H9 (cell line): ENCODE data around the gene TRIL. TPM values are rescaled to one million over a fixed set of nuclear protein-coding genes. Genes with fewer than 3 reads are reported as not detected.

ENCODE experiments used
- DNase-seq: peaks from one replicate; pipeline ENCODE4 v3.0.0-alpha.2; 2017
- H2AFZ ChIP-seq: one replicate; pipeline ENCODE4 v1.6.1; 2013; ENCODE audit warnings: mild to moderate bottlenecking, low read length, control low read depth, moderate library complexity
- H2AK5ac ChIP-seq: 2 replicates; pipeline ENCODE4 v1.6.1; 2013; ENCODE audit warnings: low read length, control low read depth, mixed read lengths; ENCODE audit not compliant: insufficient read length
- H2BK120ac ChIP-seq: one replicate; pipeline ENCODE4 v1.6.1; 2013; ENCODE audit warnings: low read depth, mild to moderate bottlenecking, low read length, control low read depth, inconsistent platforms; ENCODE audit not compliant: poor library complexity, severe bottlenecking
- H2BK12ac ChIP-seq: 2 replicates; pipeline ENCODE4 v1.6.1; 2013; ENCODE audit warnings: low read length, control low read depth, mixed read lengths, low read depth; ENCODE audit not compliant: insufficient read length
- H2BK15ac ChIP-seq: 2 replicates; pipeline ENCODE4 v1.6.1; 2013; ENCODE audit warnings: low read depth, low read length, control low read depth
- H2BK20ac ChIP-seq: one replicate; pipeline ENCODE4 v1.6.1; 2013; ENCODE audit warnings: low read depth, mild to moderate bottlenecking, low read length, control low read depth, inconsistent platforms; ENCODE audit not compliant: poor library complexity, severe bottlenecking
- H2BK5ac ChIP-seq: 2 replicates; pipeline ENCODE4 v1.6.1; 2013; ENCODE audit warnings: low read length, control low read depth, mixed read lengths; ENCODE audit not compliant: insufficient read length
- H3K14ac ChIP-seq: 2 replicates; pipeline ENCODE4 v1.6.1; 2013; ENCODE audit warnings: low read length, control low read depth; ENCODE audit not compliant: insufficient read depth
- H3K18ac ChIP-seq: 2 replicates; pipeline ENCODE4 v1.6.1; 2013; ENCODE audit warnings: low read depth, mild to moderate bottlenecking, mixed read lengths, low read length, control low read depth; ENCODE audit not compliant: insufficient read length
- H3K23ac ChIP-seq: 2 replicates; pipeline ENCODE4 v1.6.1; 2013; ENCODE audit warnings: low read length, control low read depth, mixed read lengths, low read depth; ENCODE audit not compliant: insufficient read length
- H3K23me2 ChIP-seq: 2 replicates; pipeline ENCODE4 v1.6.1; 2013; ENCODE audit warnings: low read depth, mild to moderate bottlenecking, mixed read lengths, low read length, control low read depth; ENCODE audit not compliant: insufficient read length, poor library complexity, severe bottlenecking
- H3K27ac ChIP-seq: 2 replicates; pipeline ENCODE4 v1.5.1; 2013; ENCODE audit warnings: low read length, control low read depth, mixed read lengths, low read depth; ENCODE audit not compliant: insufficient read length
- H3K27me3 ChIP-seq: 2 replicates; pipeline ENCODE4 v1.6.1; 2013; ENCODE audit warnings: low read length, control low read depth, inconsistent platforms; ENCODE audit not compliant: insufficient read depth
- H3K4ac ChIP-seq: 2 replicates; pipeline ENCODE4 v1.6.1; 2013; ENCODE audit warnings: low read depth, mild to moderate bottlenecking, control low read depth, inconsistent platforms, low read length, moderate library complexity
- H3K4me1 ChIP-seq: 2 replicates; pipeline ENCODE4 v1.6.1; 2013; ENCODE audit warnings: low read length, control low read depth, inconsistent platforms; ENCODE audit not compliant: insufficient read depth
- H3K4me2 ChIP-seq: 2 replicates; pipeline ENCODE4 v1.6.1; 2013; ENCODE audit warnings: low read length, control low read depth, mixed read lengths; ENCODE audit not compliant: insufficient read length, insufficient read depth
- H3K56ac ChIP-seq: 2 replicates; pipeline ENCODE4 v1.6.1; 2013; ENCODE audit warnings: low read depth, mild to moderate bottlenecking, mixed read lengths, low read length, control low read depth; ENCODE audit not compliant: insufficient read length
- H3K79me1 ChIP-seq: 2 replicates; pipeline ENCODE4 v1.6.1; 2013; ENCODE audit warnings: low read depth, mild to moderate bottlenecking, moderate library complexity, low read length, control low read depth, inconsistent platforms; ENCODE audit not compliant: insufficient read depth, poor library complexity, severe bottlenecking
- H3K79me2 ChIP-seq: 2 replicates; pipeline ENCODE4 v1.6.1; 2013; ENCODE audit warnings: low read length, control low read depth, inconsistent platforms; ENCODE audit not compliant: insufficient read depth
- H3K9ac ChIP-seq: 2 replicates; pipeline ENCODE4 v1.6.1; 2013; ENCODE audit warnings: low read length, control low read depth, mixed read lengths; ENCODE audit not compliant: insufficient read length; ENCODE audit errors: extremely low read depth
- H3K9me3 ChIP-seq: one replicate; pipeline ENCODE4 v1.6.1; 2013; ENCODE audit warnings: low read depth, low read length, inconsistent platforms; ENCODE audit not compliant: control insufficient read depth
- H3T11ph ChIP-seq: one replicate; pipeline ENCODE4 v1.6.1; 2013; ENCODE audit warnings: mild to moderate bottlenecking, low read length, control low read depth, inconsistent platforms
- H4K20me1 ChIP-seq: one replicate; pipeline ENCODE4 v1.6.1; 2013; ENCODE audit not compliant: control insufficient read depth, insufficient read length, insufficient read depth
- H4K5ac ChIP-seq: 2 replicates; pipeline ENCODE4 v1.6.1; 2013; ENCODE audit warnings: low read depth, mild to moderate bottlenecking, mixed read lengths, low read length, control low read depth; ENCODE audit not compliant: insufficient read length
- H4K8ac ChIP-seq: replicated peaks from 2 replicates; pipeline ENCODE4 v1.6.1; 2013; ENCODE audit warnings: low read length, control low read depth, mixed read lengths, low read depth; ENCODE audit not compliant: insufficient read length
- H4K91ac ChIP-seq: 2 replicates; pipeline ENCODE4 v1.6.1; 2013; ENCODE audit warnings: low read depth, mild to moderate bottlenecking, moderate library complexity, mixed read lengths, low read length, control low read depth; ENCODE audit not compliant: insufficient read length
- H3K27ac Mint-ChIP-seq, 3 experiments: 2 replicates in 2 of 3; 3 replicates in 1 of 3; pipeline ENCODE4 v1.8.0; 2020 to 2021; ENCODE audit warnings: mixed read lengths in 3 of 3, mild to moderate bottlenecking in 1 of 3, moderate library complexity in 1 of 3
- H3K27me3 Mint-ChIP-seq: 2 replicates; pipeline ENCODE4 v1.8.0; 2021; ENCODE audit warnings: low read depth, mild to moderate bottlenecking, moderate library complexity, mixed read lengths
- H3K36me3 Mint-ChIP-seq, 3 experiments: 2 replicates in 2 of 3; 3 replicates in 1 of 3; pipeline ENCODE4 v1.8.0; 2020 to 2021; ENCODE audit warnings: low read depth in 3 of 3, mixed read lengths in 3 of 3; ENCODE audit not compliant: insufficient read depth in 1 of 3
- H3K4me1 Mint-ChIP-seq, 2 experiments: 2 replicates each; pipeline ENCODE4 v1.8.0; 2020; ENCODE audit warnings: mixed read lengths in 2 of 2
- H3K4me3 Mint-ChIP-seq, 2 experiments: 2 replicates in 1 of 2; 3 replicates in 1 of 2; pipeline ENCODE4 v1.8.0; 2020 to 2021; ENCODE audit warnings: mild to moderate bottlenecking in 2 of 2, mixed read lengths in 2 of 2, moderate library complexity in 1 of 2
- H3K9me3 Mint-ChIP-seq, 2 experiments: 2 replicates in 1 of 2; 3 replicates in 1 of 2; pipeline ENCODE4 v1.8.0; 2020; ENCODE audit warnings: mild to moderate bottlenecking in 2 of 2, mixed read lengths in 2 of 2, moderate library complexity in 1 of 2
- WGBS: extraction: QIAGEN DNeasy Blood & Tissue Kit; methylation state at CpG from one replicate; pipeline ENCODE4 v1.1.7; 2013; ENCODE audit warnings: missing lambda C conversion rate, low lambda C conversion rate, mixed read lengths; ENCODE audit not compliant: insufficient read length; ENCODE audit errors: extremely low coverage; 5-methylcytosine and 5-hydroxymethylcytosine counted together
- total RNA-seq: library from RNA; stranded (reverse); gene quantifications from 2 replicates; pipeline ENCODE4 v1.2.1, GENCODE V29; 2021
- TF ChIP-seq, protein P1 (sequence below): fragments of 200-600 bp; sonication (generic); conservative IDR thresholded peaks from 3 replicates; pipeline ENCODE4 v1.8.0; 2021; ENCODE audit warnings: antibody characterized with exemption, mild to moderate bottlenecking

The TRIL gene
- total RNA-seq, 1 experiment from 2014 or later = 3.1 TPM

DNA sequence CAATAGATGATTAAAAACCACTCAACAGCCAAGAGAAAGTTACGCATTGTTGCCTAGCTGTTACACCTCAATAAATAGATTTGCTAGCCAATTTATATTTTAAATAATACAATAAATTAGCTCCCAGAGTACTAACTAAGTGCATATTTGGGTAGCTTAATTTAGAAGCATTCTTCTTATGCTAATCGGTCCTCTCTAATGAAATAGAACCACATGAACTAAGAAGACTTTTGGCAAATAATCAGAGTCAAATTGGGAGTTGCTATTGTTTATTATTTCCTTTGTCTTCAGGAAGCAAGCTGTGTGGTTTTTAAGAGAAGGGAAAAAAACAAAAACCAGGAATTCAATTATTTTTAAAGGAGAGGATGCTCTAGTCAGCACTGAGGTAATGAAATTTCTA, 49.0 kb upstream of the TRIL start:
- Histone ChIP-seq H3K4me2 (no peak overlapping the region), H3K79me2 (no peaks in the 10 kb centered on the region), H3K9me3 (no peaks in the 10 kb centered on the region), H2BK120ac (no peak overlapping the region), H3K23ac (no peak overlapping the region), H2BK15ac (no peak overlapping the region), H3K79me1 (no peaks in the 10 kb centered on the region), H3K27me3 (no peaks in the 10 kb centered on the region), H3K56ac (no peak overlapping the region), H3K9ac (no peak overlapping the region), H2AFZ (no peak overlapping the region), H4K8ac (no peak overlapping the region), H3K23me2 (no peaks in the 10 kb centered on the region), H3K4ac (no peak overlapping the region), H3K27ac (no peak overlapping the region), H4K5ac (no peak overlapping the region), H3K14ac (no peak overlapping the region), H4K91ac (no peak overlapping the region), H2BK5ac (no peak overlapping the region), H2BK12ac (no peak overlapping the region), H3K4me1 (no peaks in the 10 kb centered on the region), H3K18ac (no peak overlapping the region), H3T11ph (no peak overlapping the region), H2AK5ac (no peak overlapping the region), H4K20me1 (no peaks in the 10 kb centered on the region), H2BK20ac (no peak overlapping the region)
- peaks cover 9 to 20% of the 10 kb centered on the region in 2 experiments for H3K4me1 Mint-ChIP-seq
- no peaks in the 10 kb centered on the region for H3K27me3 Mint-ChIP-seq
- no CpG with 5 or more reads among the region's 2 CpGs for WGBS
- DNase-seq = no peak
- TF ChIP-seq, protein P1, sequence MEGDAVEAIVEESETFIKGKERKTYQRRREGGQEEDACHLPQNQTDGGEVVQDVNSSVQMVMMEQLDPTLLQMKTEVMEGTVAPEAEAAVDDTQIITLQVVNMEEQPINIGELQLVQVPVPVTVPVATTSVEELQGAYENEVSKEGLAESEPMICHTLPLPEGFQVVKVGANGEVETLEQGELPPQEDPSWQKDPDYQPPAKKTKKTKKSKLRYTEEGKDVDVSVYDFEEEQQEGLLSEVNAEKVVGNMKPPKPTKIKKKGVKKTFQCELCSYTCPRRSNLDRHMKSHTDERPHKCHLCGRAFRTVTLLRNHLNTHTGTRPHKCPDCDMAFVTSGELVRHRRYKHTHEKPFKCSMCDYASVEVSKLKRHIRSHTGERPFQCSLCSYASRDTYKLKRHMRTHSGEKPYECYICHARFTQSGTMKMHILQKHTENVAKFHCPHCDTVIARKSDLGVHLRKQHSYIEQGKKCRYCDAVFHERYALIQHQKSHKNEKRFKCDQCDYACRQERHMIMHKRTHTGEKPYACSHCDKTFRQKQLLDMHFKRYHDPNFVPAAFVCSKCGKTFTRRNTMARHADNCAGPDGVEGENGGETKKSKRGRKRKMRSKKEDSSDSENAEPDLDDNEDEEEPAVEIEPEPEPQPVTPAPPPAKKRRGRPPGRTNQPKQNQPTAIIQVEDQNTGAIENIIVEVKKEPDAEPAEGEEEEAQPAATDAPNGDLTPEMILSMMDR = no peak
- H3K27ac Mint-ChIP-seq = no peak overlapping the region; a peak in 1 of 7 replicates
- no peak overlapping the region for H3K4me3 Mint-ChIP-seq
- H3K9me3 Mint-ChIP-seq = peaks cover 11 to 12% of the 10 kb centered on the region in 2 experiments
- peaks cover 0 to 21% (median 10%) of the 10 kb centered on the region in 3 experiments; a peak in 6 of 7 replicates for H3K36me3 Mint-ChIP-seq
